Adrenal gland (tissue), 19 donors: Measurements from ENCODE around the gene WWC2. TPM values are rescaled to one million over a fixed set of nuclear protein-coding genes. Genes with fewer than 3 reads are reported as not detected.

Experiments used
- DNase-seq, 7 donors: peaks; one replicate each; pipeline ENCODE4 v3.0.0-alpha.2; 2019 to 2020
- H3K27ac ChIP-seq, 5 donors: fragments of 200-600 bp; sonication (generic) in 4 of 5; 1 replicate in 3 of 5; 2 replicates in 2 of 5; pipeline versions ENCODE4 v1.5.1 to v1.8.0; 2016 to 2020; ENCODE audit warnings: mild to moderate bottlenecking in 1 of 5
- H3K27me3 ChIP-seq: fragments of 200-600 bp; 2 replicates; pipeline ENCODE4 v1.8.0; 2021
- H3K36me3 ChIP-seq, 2 donors: fragments of 200-600 bp; replicated peaks in 1 of 2; 1 replicate in 1 of 2; 2 replicates in 1 of 2; pipeline versions ENCODE4 v1.5.1 to v1.8.0; 2018 to 2022
- H3K4me1 ChIP-seq, 2 donors: fragments of 200-600 bp; replicated peaks in 1 of 2; 1 replicate in 1 of 2; 2 replicates in 1 of 2; pipeline versions ENCODE4 v1.5.1 to v1.8.0; 2018 to 2021
- H3K4me3 ChIP-seq, 4 donors: fragments of 200-600 bp; sonication (generic) in 3 of 4; one replicate each; pipeline ENCODE4 v1.5.1; 2016 to 2018
- H3K9me3 ChIP-seq, 3 donors: fragments of 200-600 bp; sonication (generic) in 1 of 3; replicated peaks in 1 of 3; 1 replicate in 2 of 3; 2 replicates in 1 of 3; pipeline versions ENCODE4 v1.5.1 to v1.8.0; 2016 to 2021
- CTCF ChIP-seq, 6 experiments: fragments of 450-650 bp in 4 of 6; fragments of 200-600 bp in 2 of 6; sonication (generic) in 1 of 6; IDR thresholded peaks; 1 replicate in 5 of 6; 2 replicates in 1 of 6; pipeline versions ENCODE4 v1.5.1 to v1.8.0; 2016 to 2021; ENCODE audit warnings: antibody characterized with exemption in 6 of 6, mild to moderate bottlenecking in 2 of 6, moderate library complexity in 1 of 6
- POLR2A ChIP-seq, 2 donors: fragments of 450-650 bp; IDR thresholded peaks; one replicate each; pipeline ENCODE4 v1.6.1; 2017; ENCODE audit warnings: antibody characterized with exemption in 2 of 2, mild to moderate bottlenecking in 2 of 2, moderate library complexity in 1 of 2
- WGBS, 4 donors: extraction: QIAGEN DNeasy Blood & Tissue Kit in 2 of 4; methylation state at CpG; one replicate each; pipeline versions ENCODE4 v1.1.5 to v1.1.7; 2013 to 2017; 5-methylcytosine and 5-hydroxymethylcytosine counted together
- intact Hi-C, 2 donors: fragments of 100-400 bp; cut with DNase I; formaldehyde crosslinking; loops; one replicate each; pipeline versions ENCODE4 v1.14.1 to v1.15.0; 2022 to 2023
- long read RNA-seq, 10 donors: library from polyadenylated mRNA in 3 of 10; unstranded in 2 of 10; stranded (forward) in 1 of 10; transcript quantifications; one replicate each; pipeline ENCODE4 v2.0.0 and lab custom pipeline, GENCODE V29; 2021 to 2026
- polyA plus RNA-seq, 3 donors: library from polyadenylated mRNA; stranded (reverse); fragments of 200-250 nt in 2 of 3; fragments of 350-450 nt in 1 of 3; fragmentation: Illumina TruSeq in 1 of 3; extraction: RNeasy Lipid Tissue Mini Kit (QIAGEN cat#74804) in 1 of 3; gene quantifications; one replicate each; pipeline ENCODE4 v1.2.3, GENCODE V29; 2013 to 2014
- total RNA-seq, 9 donors: library from RNA; depleted of rRNA in 4 of 9; stranded (reverse); fragments of >200 nt in 4 of 9; fragments of 120-200 nt in 1 of 9; fragmentation: NEBNext Ultra II Directional in 1 of 9; extraction: Animal tissue kit (Norgen Biotek cat#: 25700) in 1 of 9; gene quantifications; one replicate each; pipeline versions ENCODE4 v1.1.0 to v1.2.4, GENCODE V29; 2013 to 2023
- donor health status: healthy with polysubstance abuse.
- donor health status: Bipolar disorder and iron deficiency.
- donor health status: DM: yes; HTN: yes; CAD: no.
- donor health status: DM: no; HTN: no; CAD: no.
- donor health status: DM: no; HTN: no; CAD: no.
- donor health status: DM: yes; HTN: yes; CAD: no.

The WWC2 gene
- 10 to 100 TPM; 10.7 to 27.9 (median 21.8) TPM for total RNA-seq
- polyA plus RNA-seq = 10 to 100 TPM in 1 of 3 donors, 1 to 10 TPM in 2; 3.1 to 17.5 (median 4.1) TPM
- long read RNA-seq, donor 1, partial matches to known transcripts = 0 of 1 reads
- long read RNA-seq, donor 1, other reads (novel, unspliced or antisense) = 0 of 1 reads
- long read RNA-seq, donor 2 = 0 reads
- long read RNA-seq, donor 3 = 0 reads
- long read RNA-seq, donor 4, full-length matches to known transcripts = 1 of 6 reads
- long read RNA-seq, donor 4, partial matches to known transcripts = 2 of 6 reads
- long read RNA-seq, donor 4, other reads (novel, unspliced or antisense) = 3 of 6 reads
- long read RNA-seq, donor 5, full-length matches to known transcripts = 11 of 16 reads
- long read RNA-seq, donor 5, partial matches to known transcripts = 4 of 16 reads
- long read RNA-seq, donor 5, other reads (novel, unspliced or antisense) = 1 of 16 reads
- long read RNA-seq, donor 6, partial matches to known transcripts = 0 of 1 reads
- long read RNA-seq, donor 6, other reads (novel, unspliced or antisense) = 1 of 1 reads
- long read RNA-seq, donor 7 = 0 reads
- long read RNA-seq, donor 8, full-length matches to known transcripts = 3 of 3 reads
- long read RNA-seq, donor 8, partial matches to known transcripts = 0 of 3 reads
- long read RNA-seq, donor 8, other reads (novel, unspliced or antisense) = 0 of 3 reads
- long read RNA-seq, donor 9 = 0 reads
- long read RNA-seq, donor 10, full-length matches to known transcripts = 2 of 2 reads
- long read RNA-seq, donor 10, partial matches to known transcripts = 0 of 2 reads
- long read RNA-seq, donor 10, other reads (novel, unspliced or antisense) = 0 of 2 reads

DNA sequence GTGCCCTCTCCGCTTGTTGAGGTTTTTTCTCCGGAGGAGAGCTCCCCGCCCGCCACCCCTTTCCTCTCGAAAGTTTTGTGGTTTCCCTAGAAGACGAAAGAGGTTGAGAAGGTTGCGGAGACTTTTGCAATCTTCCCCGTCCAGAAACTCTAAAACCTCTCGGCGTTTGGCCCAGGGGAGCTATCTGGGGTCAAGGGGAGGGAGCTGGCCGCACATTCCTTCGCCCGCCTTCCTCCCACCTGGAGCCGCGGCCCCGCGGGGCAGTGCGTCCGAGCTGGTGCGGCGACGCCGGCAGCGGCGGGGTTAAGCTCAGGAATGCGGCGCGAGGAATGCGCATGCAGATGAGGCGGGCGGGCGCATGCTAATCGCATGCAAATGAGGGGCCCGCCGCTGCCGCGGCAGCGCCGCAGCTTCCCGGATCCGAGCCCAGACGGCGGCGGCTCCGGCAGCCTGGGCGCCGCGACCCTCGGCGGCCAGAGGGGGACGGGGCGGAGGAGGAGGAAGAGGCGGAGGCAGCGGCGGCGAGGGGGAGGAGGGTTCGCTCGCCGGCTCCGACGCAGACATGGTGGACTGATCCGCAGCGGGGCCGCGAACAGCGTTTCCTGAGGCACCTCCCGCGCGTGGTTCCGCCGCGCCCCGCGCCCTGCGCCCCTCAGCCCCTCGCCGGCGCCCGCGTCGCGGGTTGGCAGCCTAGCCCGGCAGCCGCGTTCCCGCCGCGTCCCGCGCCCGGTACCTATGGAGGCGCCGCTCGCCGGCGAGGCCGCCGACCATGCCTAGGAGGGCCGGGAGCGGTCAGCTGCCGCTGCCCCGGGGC is at the start of gene WWC2:
Gene WWC2 (plus strand): TSS at position 535 of the 814 bp plus-strand sequence. CDS start 235 bp downstream, at position 770.
- H3K9me3 ChIP-seq = no peaks in the 10 kb centered on the region
- intact Hi-C loops = no loop called here

DNA sequence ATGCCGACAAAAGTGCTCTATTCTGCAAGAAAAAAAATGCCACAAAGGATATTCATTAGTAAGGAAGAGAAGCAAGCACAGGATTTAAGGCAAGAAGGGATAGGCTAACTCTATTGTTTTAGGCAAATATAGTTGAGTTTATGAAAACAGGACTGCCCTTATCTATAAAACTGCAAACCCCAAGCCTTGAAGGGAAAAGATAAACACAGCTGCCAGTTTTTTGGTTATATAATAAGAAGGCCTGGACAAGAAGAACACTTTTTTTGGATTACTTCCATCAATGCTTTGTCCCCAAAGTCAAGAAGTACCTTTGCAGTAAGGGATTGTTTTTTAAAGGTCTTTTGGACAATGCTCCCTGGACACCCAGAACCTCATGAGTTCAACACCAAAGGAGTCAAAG is 45.4 kb upstream of the WWC2 start:
- no peak for TF ChIP-seq POLR2A (IDR thresholded peaks at IDR 0.05)
- no peak for TF ChIP-seq CTCF (IDR thresholded peaks at IDR 0.05)
- Histone ChIP-seq H3K9me3 (no peaks in the 10 kb centered on the region), H3K27me3 (no peaks in the 10 kb centered on the region), H3K4me1 (no peaks in the 10 kb centered on the region), H3K27ac (no peak overlapping the region), H3K36me3 (no peaks in the 10 kb centered on the region), H3K4me3 (no peak overlapping the region)
- 65 to 77% (median 71%) methylated on average over 1 of the region's 1 CpG for WGBS, 4 donors
- intact Hi-C loops = no loop called here
- DNase-seq = no peak

More for the DNA sequence above, at the start of gene WWC2:
- Histone ChIP-seq H3K4me1 (peaks cover 6 to 22% of the 10 kb centered on the region in 2 donors), H3K4me3 (peak within 1 kb of the TSS; percentile 60 to 78 (median 66)), H3K27ac (peak within 1 kb of the TSS; percentile 93 to 98 (median 96)), H3K27me3 (no peaks in the 10 kb centered on the region), H3K36me3 (no peaks in the 10 kb centered on the region)
- peak in 2 of 6 experiments; percentile 15 to 52 for TF ChIP-seq CTCF (IDR thresholded peaks at IDR 0.05)
- TF ChIP-seq POLR2A (IDR thresholded peaks at IDR 0.05) = peak; percentile 57 to 89
- DNase-seq = peak; percentile 87 to 94 (median 92)
- 0 to 5% (median 0%) methylated on average over 14 to 102 of the region's 102 CpGs for WGBS, 4 donors

DNA sequence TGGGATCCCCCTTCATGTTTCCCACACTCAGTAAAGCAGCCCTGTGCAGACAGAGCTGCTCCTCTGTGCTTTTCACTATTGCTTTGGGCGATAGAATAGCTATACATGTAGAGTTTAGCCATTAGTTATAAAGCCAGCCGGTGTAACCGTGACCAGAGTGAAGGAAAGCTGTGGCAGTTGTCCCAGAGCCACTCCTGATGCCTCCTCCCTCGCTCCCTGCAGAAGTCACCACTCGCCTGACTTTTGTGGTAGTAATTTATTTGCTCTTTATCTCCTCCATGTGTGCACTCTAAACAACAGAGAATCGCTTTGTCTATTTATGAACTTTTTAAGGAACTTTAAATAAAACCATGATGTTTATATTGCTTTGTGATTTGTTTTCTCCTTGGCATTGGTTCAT is 41.8 kb upstream of the WWC2 start:
- Histone ChIP-seq H3K36me3 (no peaks in the 10 kb centered on the region), H3K4me3 (no peak overlapping the region), H3K27ac (no peak overlapping the region), H3K4me1 (no peaks in the 10 kb centered on the region), H3K27me3 (no peaks in the 10 kb centered on the region), H3K9me3 (no peaks in the 10 kb centered on the region)
- intact Hi-C loops = no loop called here
- 62 to 71% (median 68%) methylated on average over 6 of the region's 6 CpGs for WGBS, 4 donors
- no peak for DNase-seq
- TF ChIP-seq CTCF (IDR thresholded peaks at IDR 0.05) (no peak), POLR2A (IDR thresholded peaks at IDR 0.05) (no peak)
